ENCODE measurements around the gene GRIP2. TPM values are rescaled to one million over a fixed set of nuclear protein-coding genes. Genes with fewer than 3 reads are reported as not detected.

GRIP2 gene
- total RNA-seq = not detected

DNA sequence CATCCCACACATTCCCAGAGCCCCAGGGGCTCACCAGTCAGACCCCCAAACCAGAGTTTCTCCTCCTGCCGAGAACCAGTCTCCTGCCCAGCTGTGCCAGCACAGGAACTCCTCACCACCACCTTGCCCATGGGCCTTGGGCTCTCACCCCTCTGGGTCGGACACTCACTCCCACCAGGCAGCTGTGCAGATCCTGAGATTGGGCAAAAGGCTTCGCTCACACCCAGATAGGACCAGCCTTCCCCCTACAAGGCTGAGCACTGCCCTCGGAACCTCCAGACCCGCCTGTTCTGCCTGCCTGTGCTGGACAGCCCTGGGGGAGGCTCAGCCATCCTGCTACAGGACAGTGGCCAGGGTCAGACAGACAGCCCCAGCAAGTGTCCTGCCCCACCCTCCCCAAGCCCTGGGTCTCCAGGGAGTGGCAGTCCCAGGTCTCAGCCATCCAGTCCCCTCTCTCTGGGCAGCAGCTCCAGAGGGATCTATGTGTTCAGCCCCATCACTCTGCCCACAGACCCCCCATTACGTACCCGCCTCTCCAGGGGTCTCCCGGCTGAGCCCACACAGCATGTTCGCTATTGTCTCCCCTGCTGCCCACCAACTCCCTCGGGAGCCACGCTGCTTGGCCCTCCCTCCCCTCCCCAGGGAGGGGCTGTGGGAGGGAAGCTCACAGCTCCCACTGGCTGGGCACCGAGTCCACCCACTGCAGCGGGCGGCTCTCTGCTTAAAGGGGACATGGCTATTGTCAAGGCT lies at the start of gene GRIP2:
GRIP2 (minus strand) TSS at position 601 of the 750 bp plus-strand sequence; CDS start at position 567, 34 bp downstream.
- intact Hi-C loops (cut with DNase I, micrococcal nuclease) = no loop called here
- CTCF ChIA-PET = interaction anchor here (0.7 to 1.7 kb wide), 2 partner anchors 10 to 613 kb away, joined by 4 to 5 read pairs; no protein-coding TSS in a partner anchor
- no peak within 1 kb of the TSS for H3K4me3 Mint-ChIP-seq
- POLR2A ChIA-PET = no interaction called here
- H3K27me3 Mint-ChIP-seq = no peaks in the 10 kb centered on the region
- ATAC-seq (no peak), DNase-seq (no peak)
- H3K9me3 Mint-ChIP-seq (ENCODE audit: low read depth) = no peaks in the 10 kb centered on the region
- H3K27ac Mint-ChIP-seq = no peak within 1 kb of the TSS
- no peaks in the 10 kb centered on the region for H3K36me3 Mint-ChIP-seq (ENCODE audit: low read depth)
- no peaks in the 10 kb centered on the region for H3K4me1 Mint-ChIP-seq

DNA sequence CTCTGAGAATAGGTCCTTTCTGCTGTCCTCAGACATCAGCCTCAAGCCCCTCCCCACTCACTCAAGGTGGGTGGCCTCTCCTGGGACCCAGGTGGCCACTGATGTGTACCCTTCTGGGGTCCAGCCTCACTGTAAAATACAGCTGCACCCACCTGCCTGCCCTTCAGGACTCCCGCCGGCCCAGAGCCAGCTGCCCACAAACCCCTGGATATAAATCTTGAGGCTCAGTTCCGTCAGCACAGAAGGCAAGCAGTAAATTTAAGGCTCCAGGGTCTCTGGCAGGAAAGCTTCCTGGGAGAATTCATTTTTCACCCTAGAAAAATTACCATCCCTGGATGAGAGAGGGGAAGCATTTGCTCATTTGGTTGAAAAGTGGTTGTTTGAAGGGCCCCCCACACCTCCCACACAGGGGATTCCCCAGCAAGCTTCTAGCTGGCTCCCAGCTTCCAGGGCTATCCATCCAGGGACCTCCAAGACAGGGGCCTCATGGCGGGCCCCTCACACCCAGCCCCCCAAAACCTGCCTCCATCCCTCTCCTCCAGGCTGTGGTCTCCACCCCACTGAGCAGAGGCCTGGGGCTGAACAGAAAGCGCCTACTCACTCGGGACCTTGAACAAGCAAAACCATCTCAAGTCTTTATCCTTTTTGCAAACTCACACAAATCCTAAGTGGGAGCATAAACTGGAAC lies 48.4 kb upstream of the GRIP2 start:
- no peak for ATAC-seq

DNA sequence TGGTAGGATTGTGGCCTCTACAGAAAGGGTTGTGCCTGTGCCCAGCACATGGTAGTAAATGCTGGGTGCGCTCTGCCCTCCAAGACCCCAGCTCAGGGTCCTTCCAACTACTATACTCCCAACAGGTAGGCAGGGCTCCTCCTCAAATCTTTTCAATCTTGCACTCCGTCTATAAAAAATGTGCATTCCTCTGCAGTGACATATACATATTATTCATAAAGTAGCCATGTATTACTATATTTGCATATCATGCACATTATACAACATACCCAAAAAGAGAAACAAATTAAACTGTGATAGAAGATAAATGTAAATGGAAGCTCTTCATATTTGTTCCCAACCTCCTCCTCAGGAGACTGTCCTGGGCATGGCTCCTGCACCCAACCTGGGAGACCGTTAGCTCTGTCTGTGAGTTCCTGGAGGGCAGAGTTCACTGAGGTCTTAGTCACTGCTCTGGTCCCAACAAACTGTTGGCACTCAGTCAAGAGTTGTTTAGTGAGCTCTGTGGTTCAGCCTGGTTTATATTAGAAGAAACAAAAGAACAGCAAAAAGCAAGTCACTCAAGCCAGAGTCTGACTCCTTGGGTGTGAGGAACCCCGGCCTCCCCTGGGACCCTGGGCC lies 47.7 kb upstream of the GRIP2 start:
- no peaks in the 10 kb centered on the region for H3K36me3 Mint-ChIP-seq (ENCODE audit: low read depth)
- no peak overlapping the region for H3K4me3 Mint-ChIP-seq
- ATAC-seq (no peak), DNase-seq (no peak)
- H3K9me3 Mint-ChIP-seq (ENCODE audit: low read depth) = no peaks in the 10 kb centered on the region
- POLR2A ChIA-PET = no interaction called here
- intact Hi-C loops (cut with DNase I, micrococcal nuclease) = no loop called here
- peaks cover 11% of the 10 kb centered on the region for H3K27me3 Mint-ChIP-seq
- H3K27ac Mint-ChIP-seq = no peak overlapping the region
- CTCF ChIA-PET = no interaction called here
- H3K4me1 Mint-ChIP-seq = no peaks in the 10 kb centered on the region

More for the DNA sequence above, 48.4 kb upstream of the GRIP2 start:
- no peak for DNase-seq
- Mint-ChIP-seq H3K27ac (no peak overlapping the region), H3K9me3 (ENCODE audit: low read depth) (no peaks in the 10 kb centered on the region), H3K27me3 (peaks cover 11% of the 10 kb centered on the region), H3K4me3 (no peak overlapping the region), H3K36me3 (ENCODE audit: low read depth) (no peaks in the 10 kb centered on the region), H3K4me1 (no peaks in the 10 kb centered on the region)
- intact Hi-C loops (cut with DNase I, micrococcal nuclease) = no loop called here
- CTCF ChIA-PET = no interaction called here
- POLR2A ChIA-PET = no interaction called here

DNA sequence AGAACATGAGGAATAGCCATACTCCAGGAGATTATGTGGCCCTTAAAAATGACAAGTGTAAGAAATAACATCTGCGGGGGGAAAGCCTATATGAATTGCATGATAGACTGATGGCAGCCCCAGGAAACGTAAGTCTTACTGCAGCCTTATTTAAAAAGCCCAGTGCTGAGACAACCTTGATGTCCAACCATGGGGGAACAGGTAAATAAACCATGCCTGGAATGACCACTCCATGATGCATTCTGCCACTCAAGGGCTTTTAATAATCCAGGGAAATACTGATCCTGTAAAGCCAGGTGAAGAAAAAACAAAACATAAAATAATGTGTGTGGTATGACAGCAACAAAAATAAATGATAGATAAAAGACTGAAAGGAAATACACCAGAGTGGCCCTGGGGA lies 46.5 kb upstream of the GRIP2 start:
- no peak for DNase-seq
- H3K27me3 Mint-ChIP-seq = peaks cover 15% of the 10 kb centered on the region
- ChIA-PET CTCF (no interaction called here), POLR2A (no interaction called here)
- no peaks in the 10 kb centered on the region for H3K9me3 Mint-ChIP-seq (ENCODE audit: low read depth)
- H3K4me3 Mint-ChIP-seq = no peak overlapping the region
- no peaks in the 10 kb centered on the region for H3K4me1 Mint-ChIP-seq
- ATAC-seq = no peak
- H3K27ac Mint-ChIP-seq = no peak overlapping the region
- intact Hi-C loops (cut with DNase I, micrococcal nuclease) = no loop called here
- no peaks in the 10 kb centered on the region for H3K36me3 Mint-ChIP-seq (ENCODE audit: low read depth)

DNA sequence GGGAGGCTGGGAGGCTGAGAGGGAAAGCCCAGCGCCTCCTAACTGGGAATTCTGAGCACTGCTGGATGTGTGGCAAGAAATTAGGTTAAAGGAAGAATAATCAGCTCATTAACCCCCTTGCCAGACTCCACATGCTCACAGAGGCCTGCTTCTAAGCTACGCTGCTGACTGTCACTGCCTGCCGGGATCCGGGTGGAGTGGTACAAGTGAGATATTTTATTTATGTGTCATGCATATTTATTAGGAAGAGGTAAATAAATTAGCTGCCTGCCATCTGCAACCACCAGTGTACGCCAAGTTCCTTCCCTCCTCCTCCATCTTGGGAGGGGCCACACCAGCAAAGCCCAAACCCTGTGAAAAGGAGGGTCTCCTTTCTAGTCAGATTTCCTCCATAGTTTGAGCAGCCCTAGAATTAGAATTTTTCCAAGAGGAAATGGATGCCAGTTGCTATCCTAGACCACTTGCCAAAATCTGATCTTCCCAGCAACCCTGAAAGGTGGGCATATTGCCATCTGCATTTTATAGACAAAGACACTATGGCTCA lies 43.5 kb upstream of the GRIP2 start:
- no peak for DNase-seq
- Mint-ChIP-seq H3K27me3 (peaks cover 6% of the 10 kb centered on the region), H3K4me1 (no peaks in the 10 kb centered on the region), H3K36me3 (ENCODE audit: low read depth) (no peaks in the 10 kb centered on the region), H3K4me3 (no peak overlapping the region), H3K9me3 (ENCODE audit: low read depth) (no peaks in the 10 kb centered on the region), H3K27ac (no peak overlapping the region)
- intact Hi-C loops (cut with DNase I, micrococcal nuclease) = no loop called here
- ATAC-seq = no peak
- POLR2A ChIA-PET = no interaction called here
- CTCF ChIA-PET = no interaction called here

DNA sequence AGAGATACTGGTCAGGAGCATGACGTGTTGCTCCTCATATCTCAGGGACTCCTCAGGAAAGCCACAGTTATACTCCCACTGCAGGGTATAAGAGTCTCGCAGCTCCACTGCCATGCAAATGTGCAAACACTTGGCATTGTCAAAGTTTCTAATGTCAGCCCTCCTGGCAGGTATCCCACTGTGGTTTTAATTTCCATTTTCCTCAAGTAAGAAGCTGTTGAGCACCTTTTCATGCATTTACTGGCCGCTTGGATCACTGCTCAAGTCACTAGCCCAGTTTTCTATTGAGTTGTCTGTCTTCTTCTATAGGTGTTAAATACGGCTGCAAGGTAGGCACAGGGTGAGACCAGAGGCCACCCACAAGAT lies 41.9 kb upstream of the GRIP2 start:
- peaks cover 6% of the 10 kb centered on the region for H3K27me3 Mint-ChIP-seq
- CTCF ChIA-PET = no interaction called here
- no peak overlapping the region for H3K4me3 Mint-ChIP-seq
- ATAC-seq = no peak
- no peaks in the 10 kb centered on the region for H3K9me3 Mint-ChIP-seq (ENCODE audit: low read depth)
- DNase-seq = no peak
- intact Hi-C loops (cut with DNase I, micrococcal nuclease) = no loop called here
- POLR2A ChIA-PET = no interaction called here
- H3K27ac Mint-ChIP-seq = no peak overlapping the region
- H3K4me1 Mint-ChIP-seq = no peaks in the 10 kb centered on the region
- no peaks in the 10 kb centered on the region for H3K36me3 Mint-ChIP-seq (ENCODE audit: low read depth)

DNA sequence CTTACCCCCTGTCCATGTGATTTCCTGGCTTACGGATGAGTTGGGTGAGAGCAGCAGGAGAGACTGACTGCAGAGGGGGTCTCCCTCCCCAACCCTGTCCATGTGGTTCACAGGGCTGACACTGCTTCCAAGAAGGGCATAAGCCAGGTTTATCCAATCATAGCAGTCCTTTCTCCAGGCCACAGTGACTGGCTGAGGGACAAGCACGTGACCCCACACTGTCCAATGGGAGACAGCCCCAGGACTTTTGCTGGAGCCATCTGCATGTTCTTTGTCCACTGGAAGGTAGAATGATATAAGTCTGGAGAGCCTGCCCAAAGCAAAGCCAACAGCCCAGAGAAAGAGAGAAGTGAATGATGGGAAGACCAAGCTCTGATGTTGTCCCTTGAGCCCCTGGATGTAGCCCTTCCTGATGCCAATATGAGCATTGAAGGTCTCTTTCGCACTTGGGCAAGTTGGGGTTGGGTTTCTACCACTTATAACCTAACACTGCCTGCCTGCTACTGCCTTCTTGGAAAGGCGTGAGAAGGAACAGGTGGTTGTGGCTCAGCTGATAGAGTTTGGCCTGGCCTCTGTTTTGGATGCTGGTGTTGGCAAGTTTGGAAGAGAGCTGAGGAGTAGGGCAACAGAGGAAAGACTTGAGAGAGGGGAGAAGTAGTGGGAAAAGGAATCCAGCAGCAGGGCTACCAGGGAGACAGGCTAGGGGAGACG lies 41.3 kb upstream of the GRIP2 start:
- no peak for DNase-seq
- no peaks in the 10 kb centered on the region for H3K36me3 Mint-ChIP-seq (ENCODE audit: low read depth)
- ChIA-PET CTCF (interaction anchor here (0.6 kb wide), 1 partner anchor 242 kb away, joined by 3 read pairs; no protein-coding TSS in a partner anchor), POLR2A (no interaction called here)
- no peaks in the 10 kb centered on the region for H3K9me3 Mint-ChIP-seq (ENCODE audit: low read depth)
- H3K4me3 Mint-ChIP-seq = no peak overlapping the region
- peaks cover 6% of the 10 kb centered on the region for H3K27me3 Mint-ChIP-seq
- ATAC-seq = no peak
- intact Hi-C loops (cut with DNase I, micrococcal nuclease) = no loop called here
- no peaks in the 10 kb centered on the region for H3K4me1 Mint-ChIP-seq
- H3K27ac Mint-ChIP-seq = no peak overlapping the region

DNA sequence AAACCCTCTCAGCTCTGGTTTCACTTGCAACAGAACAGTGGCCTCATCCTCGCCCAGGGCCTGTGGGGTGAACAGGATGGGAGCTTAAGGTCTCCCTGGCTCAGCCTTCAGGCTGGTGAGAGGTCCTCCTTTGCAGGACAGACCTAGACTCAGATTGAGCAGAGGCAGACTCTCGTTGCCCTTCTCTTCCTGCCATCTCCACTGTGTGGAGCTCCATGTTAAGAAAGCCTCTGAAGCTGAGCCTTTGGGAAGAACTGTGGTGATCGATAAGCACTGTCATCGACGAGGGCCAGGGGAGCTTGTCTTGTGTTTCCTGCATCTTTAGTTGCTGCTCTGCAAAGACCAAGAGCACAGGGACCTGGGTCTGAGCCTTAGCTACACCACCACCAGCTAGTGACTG lies 37.8 kb upstream of the GRIP2 start:
- Mint-ChIP-seq H3K4me3 (no peak overlapping the region), H3K27me3 (peaks cover 6% of the 10 kb centered on the region), H3K9me3 (ENCODE audit: low read depth) (no peaks in the 10 kb centered on the region), H3K4me1 (no peaks in the 10 kb centered on the region), H3K36me3 (ENCODE audit: low read depth) (no peaks in the 10 kb centered on the region), H3K27ac (no peak overlapping the region)
- no peak for ATAC-seq
- ChIA-PET POLR2A (no interaction called here), CTCF (interaction anchor here (0.9 kb wide), 1 partner anchor 17 kb away, joined by 3 read pairs; no protein-coding TSS in a partner anchor)
- no peak for DNase-seq
- intact Hi-C loops (cut with DNase I, micrococcal nuclease) = no loop called here

DNA sequence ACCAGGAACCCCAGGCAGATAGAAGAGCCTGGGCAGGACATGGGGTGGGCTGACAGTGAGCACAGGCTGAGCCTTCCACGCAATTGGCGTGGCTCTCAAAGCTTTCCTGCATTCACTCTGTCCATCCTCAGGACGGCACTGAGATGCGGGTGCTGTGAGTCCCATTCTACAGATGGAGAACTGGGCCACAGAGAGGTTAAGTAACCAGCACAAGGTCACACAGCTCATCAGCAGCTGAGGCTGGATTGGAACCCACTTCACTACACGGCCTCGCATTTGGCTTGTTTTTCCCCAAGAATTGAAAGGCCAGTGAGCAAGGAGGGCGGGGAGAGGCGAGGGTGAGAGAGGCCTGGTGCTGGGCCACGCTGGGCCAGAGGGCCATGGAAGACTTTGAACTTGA lies 36.0 kb upstream of the GRIP2 start:
- CTCF ChIA-PET = interaction anchor here (0.6 kb wide), 1 partner anchor 1003 kb away, joined by 3 read pairs; no protein-coding TSS in a partner anchor
- Mint-ChIP-seq H3K36me3 (ENCODE audit: low read depth) (no peaks in the 10 kb centered on the region), H3K4me1 (no peaks in the 10 kb centered on the region), H3K9me3 (ENCODE audit: low read depth) (no peaks in the 10 kb centered on the region), H3K4me3 (no peak overlapping the region), H3K27me3 (peaks cover 2% of the 10 kb centered on the region), H3K27ac (no peak overlapping the region)
- POLR2A ChIA-PET = no interaction called here
- DNase-seq = no peak
- no peak for ATAC-seq
- intact Hi-C loops (cut with DNase I, micrococcal nuclease) = no loop called here

DNA sequence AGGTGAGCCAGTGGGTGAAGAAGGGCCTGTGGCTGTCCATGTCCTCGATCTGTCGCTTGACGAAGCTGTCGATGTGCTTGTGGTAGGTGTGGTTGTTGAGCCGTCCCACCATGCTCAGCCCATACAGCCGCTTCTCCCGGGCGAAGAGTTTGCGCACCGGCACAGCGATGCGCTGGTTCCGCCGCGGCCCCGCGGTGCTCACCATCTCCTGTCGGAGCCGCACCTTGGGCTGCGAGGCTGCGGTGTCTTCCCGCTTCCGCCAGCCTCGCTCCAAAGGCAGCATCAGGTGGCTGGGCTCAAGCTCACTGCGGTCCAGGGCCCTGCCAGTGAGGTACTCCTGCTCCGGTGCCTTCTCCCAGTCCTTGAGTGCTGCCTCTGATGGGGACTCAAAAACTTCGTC lies 34.0 kb upstream of the GRIP2 start:
- H3K4me1 Mint-ChIP-seq = peaks cover 5% of the 10 kb centered on the region
- H3K27ac Mint-ChIP-seq = no peak overlapping the region
- DNase-seq = no peak
- H3K27me3 Mint-ChIP-seq = peaks cover 2% of the 10 kb centered on the region
- CTCF ChIA-PET = no interaction called here
- POLR2A ChIA-PET = no interaction called here
- no peaks in the 10 kb centered on the region for H3K36me3 Mint-ChIP-seq (ENCODE audit: low read depth)
- ATAC-seq = no peak
- intact Hi-C loops (cut with DNase I, micrococcal nuclease) = no loop called here
- H3K9me3 Mint-ChIP-seq (ENCODE audit: low read depth) = no peaks in the 10 kb centered on the region
- no peak overlapping the region for H3K4me3 Mint-ChIP-seq

DNA sequence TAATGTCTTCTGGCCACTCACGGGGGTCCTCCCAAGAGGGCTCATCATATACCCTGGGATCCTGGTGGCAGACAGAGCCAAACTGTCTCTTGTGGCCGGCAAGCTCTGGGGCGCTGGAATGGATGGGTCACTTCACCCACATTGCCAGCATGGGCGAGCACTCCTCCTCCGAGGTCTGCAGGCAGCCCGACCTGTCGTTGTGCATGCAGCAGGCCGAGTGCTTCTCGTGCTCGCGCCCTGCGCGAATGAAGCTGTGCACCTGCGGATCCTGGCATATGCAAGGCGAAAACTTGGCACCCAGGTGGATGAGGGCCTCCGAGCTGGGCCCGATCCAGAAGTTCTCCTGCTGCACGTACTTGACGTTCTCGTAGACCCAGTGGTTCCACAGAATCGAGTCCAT lies 33.6 kb upstream of the GRIP2 start:
- Mint-ChIP-seq H3K36me3 (ENCODE audit: low read depth) (no peaks in the 10 kb centered on the region), H3K4me1 (peaks cover 5% of the 10 kb centered on the region), H3K27ac (no peak overlapping the region), H3K4me3 (no peak overlapping the region), H3K27me3 (peaks cover 2% of the 10 kb centered on the region), H3K9me3 (ENCODE audit: low read depth) (no peaks in the 10 kb centered on the region)
- DNase-seq = no peak
- intact Hi-C loops (cut with DNase I, micrococcal nuclease) = no loop called here
- ATAC-seq = no peak
- ChIA-PET CTCF (no interaction called here), POLR2A (no interaction called here)
